Activated T-helper 1 cell treated with Interleukin-2 at 50 U/mL for 16 hours (primary cell): Measurements from ENCODE around the gene NUDT2.
A peak's percentile ranks its signal among the peaks of the same experiment; 100 is the strongest.

Experiments used
- DNase-seq: peaks from one replicate; pipeline ENCODE4 v3.0.0-alpha.2; 2020; ENCODE audit warnings: low read depth

NUDT2 gene

GRCh38 chr9:34370970-34371880, 41.9 kb downstream of the NUDT2 start:
- no peak for DNase-seq

GRCh38 chr9:34371886-34372466, 42.6 kb downstream of the NUDT2 start:
- DNase-seq: no peak

- DNase-seq: no peak
Observed at GRCh38 chr9:34372467-34373011, 43.2 kb downstream of the NUDT2 start.

- DNase-seq: no peak
Observed at GRCh38 chr9:34373749-34374148, 44.4 kb downstream of the NUDT2 start.

GRCh38 chr9:34374339-34374738, 45.0 kb downstream of the NUDT2 start:
- no peak for DNase-seq

GRCh38 chr9:34374905-34375552, 45.7 kb downstream of the NUDT2 start:
- no peak for DNase-seq

- peak; percentile 33 for DNase-seq
Observed at GRCh38 chr9:34375901-34376595, 46.7 kb downstream of the NUDT2 start.

- DNase-seq: peak; percentile 95
Observed at GRCh38 chr9:34376596-34377403, 47.4 kb downstream of the NUDT2 start, which contains the start of gene MYORG. Gene MYORG, minus strand, starts transcription at chr9:34376898. Its CDS starts 3,955 bp downstream, at chr9:34372943.

GRCh38 chr9:34377404-34377746, 48.0 kb downstream of the NUDT2 start:
- no peak for DNase-seq

GRCh38 chr9:34378376-34379060, 49.1 kb downstream of the NUDT2 start:
- no peak for DNase-seq

GRCh38 chr9:34379334-34380033, 50.1 kb downstream of the NUDT2 start:
- DNase-seq: peak; percentile 78

GRCh38 chr9:34380034-34380510, 50.7 kb downstream of the NUDT2 start:
- DNase-seq: no peak

- DNase-seq: peak; percentile 65
Observed at GRCh38 chr9:34380511-34381315, 51.3 kb downstream of the NUDT2 start.

GRCh38 chr9:34381323-34381722, 52.0 kb downstream of the NUDT2 start:
- DNase-seq: no peak

- no peak for DNase-seq
Observed at GRCh38 chr9:34382054-34382453, 52.7 kb downstream of the NUDT2 start.

- no peak for DNase-seq
Observed at GRCh38 chr9:34382879-34383278, 53.5 kb downstream of the NUDT2 start.

GRCh38 chr9:34383904-34384303, 54.5 kb downstream of the NUDT2 start:
- DNase-seq: no peak

- no peak for DNase-seq
Observed at GRCh38 chr9:34384368-34385165, 55.2 kb downstream of the NUDT2 start.
